HEK293 (cell line): ENCODE data around the gene CEP63.

Source experiments
- CTCF ChIA-PET: fragments of 350-600 bp; formaldehyde crosslinking; extraction: SDS; loops from one replicate; lab custom pipeline; 2021; ENCODE audit warnings: antibody characterized with exemption; lab: Yijun Ruan, JAX
- POLR2A ChIA-PET: fragments of 300-600 bp; formaldehyde crosslinking; extraction: SDS; loops from one replicate; lab custom pipeline; 2020; ENCODE audit warnings: antibody characterized with exemption, inconsistent platforms; lab: Yijun Ruan, JAX
- H3K27ac ChIP-seq: fragments of 200-500 bp; sonication (Bioruptor generic); 2 replicates; pipeline ENCODE4 v1.5.1; 2014; ENCODE audit warnings: low read depth, low read length, control low read depth, inconsistent platforms; ENCODE audit errors: extremely low read depth
- H3K36me3 ChIP-seq, 2 experiments: fragments of 200-500 bp in 1 of 2; sonication (Bioruptor generic) in 1 of 2; 1 replicate in 1 of 2; 2 replicates in 1 of 2; pipeline ENCODE4 v1.5.1; 2014 to 2017; ENCODE audit warnings: inconsistent platforms in 2 of 2, low read length in 2 of 2; ENCODE audit not compliant: control insufficient read depth in 2 of 2, insufficient read depth in 1 of 2
- H3K4me1 ChIP-seq: fragments of 200-500 bp; sonication (Bioruptor generic); 2 replicates; pipeline ENCODE4 v1.5.1; 2014; ENCODE audit warnings: mild to moderate bottlenecking, low read length, inconsistent platforms; ENCODE audit not compliant: control insufficient read depth, insufficient read depth
- H3K4me3 ChIP-seq: 2 replicates; pipeline ENCODE4 v1.5.1; 2011; ENCODE audit warnings: low read depth, mild to moderate bottlenecking, control low read depth, low read length, moderate library complexity
- H3K9me3 ChIP-seq: fragments of 200-500 bp; sonication (Bioruptor generic); 2 replicates; pipeline ENCODE4 v1.5.1; 2014; ENCODE audit warnings: low read depth, low read length, inconsistent platforms; ENCODE audit not compliant: control insufficient read depth, insufficient read depth
- GFI1B ChIP-seq: fragments of 450-650 bp; formaldehyde crosslinking; IDR thresholded peaks from 2 replicates; pipeline ENCODE4 v1.5.1; 2016; ENCODE audit warnings: missing biosample characterization, missing genetic modification characterization
- HOXA7 ChIP-seq: sonication (generic); formaldehyde crosslinking; IDR thresholded peaks from 2 replicates; pipeline ENCODE4 v1.8.1; 2022; ENCODE audit warnings: missing genetic modification reagents, borderline replicate concordance
- HOXC10 ChIP-seq: sonication (generic); formaldehyde crosslinking; IDR thresholded peaks from 2 replicates; pipeline ENCODE4 v1.8.1; 2023; ENCODE audit warnings: mild to moderate bottlenecking, missing genetic modification reagents
- KLF17 ChIP-seq: fragments of 450-650 bp; formaldehyde crosslinking; IDR thresholded peaks from 2 replicates; pipeline ENCODE4 v1.5.1; 2016; ENCODE audit warnings: missing biosample characterization, missing genetic modification characterization
- YY2 ChIP-seq: fragments of 450-650 bp; formaldehyde crosslinking; IDR thresholded peaks from 2 replicates; pipeline ENCODE4 v1.5.1; 2016; ENCODE audit warnings: missing biosample characterization, missing genetic modification characterization
- ZFP69B ChIP-seq: fragments of 450-650 bp; formaldehyde crosslinking; IDR thresholded peaks from 2 replicates; pipeline ENCODE4 v1.5.1; 2016; ENCODE audit warnings: missing biosample characterization, missing genetic modification characterization
- ZNF10 ChIP-seq: fragments of 450-650 bp; formaldehyde crosslinking; IDR thresholded peaks from 2 replicates; pipeline ENCODE4 v1.5.1; 2017; ENCODE audit warnings: missing biosample characterization, missing genetic modification characterization
- ZNF148 ChIP-seq: fragments of 450-650 bp; formaldehyde crosslinking; IDR thresholded peaks from 2 replicates; pipeline ENCODE4 v1.5.0; 2017; ENCODE audit warnings: missing biosample characterization, missing genetic modification characterization, borderline replicate concordance
- ZNF211 ChIP-seq: fragments of 450-650 bp; formaldehyde crosslinking; IDR thresholded peaks from 2 replicates; pipeline ENCODE4 v1.5.1; 2016; ENCODE audit warnings: low read depth, missing biosample characterization, missing genetic modification characterization
- ZNF223 ChIP-seq: fragments of 450-650 bp; formaldehyde crosslinking; IDR thresholded peaks from 2 replicates; pipeline ENCODE4 v1.5.1; 2016; ENCODE audit warnings: missing biosample characterization, missing genetic modification characterization
- ZNF274 ChIP-seq, 2 experiments: fragments of 200-500 bp in 1 of 2; fragments of 450-650 bp in 1 of 2; sonication (Bioruptor generic) in 1 of 2; formaldehyde crosslinking in 1 of 2; IDR thresholded peaks; 2 replicates each; pipeline versions ENCODE4 v1.5.1 to v1.6.1; 2014 to 2016; ENCODE audit warnings: borderline replicate concordance in 1 of 2, inconsistent platforms in 1 of 2, low read length in 1 of 2, missing biosample characterization in 1 of 2, missing genetic modification characterization in 1 of 2
- ZNF426 ChIP-seq: fragments of 450-650 bp; formaldehyde crosslinking; IDR thresholded peaks from 2 replicates; pipeline ENCODE4 v1.5.1; 2017; ENCODE audit warnings: missing biosample characterization, missing genetic modification characterization, mild to moderate bottlenecking, inconsistent platforms, moderate library complexity
- ZNF433 ChIP-seq: fragments of 450-650 bp; formaldehyde crosslinking; IDR thresholded peaks from 2 replicates; pipeline ENCODE4 v1.5.1; 2016; ENCODE audit warnings: missing biosample characterization, missing genetic modification characterization, low read depth
- ZNF561 ChIP-seq: fragments of 450-650 bp; IDR thresholded peaks from 2 replicates; pipeline ENCODE4 v1.5.1; 2018; ENCODE audit warnings: missing biosample characterization, missing genetic modification characterization, borderline replicate concordance
- ZNF701 ChIP-seq: fragments of 450-650 bp; formaldehyde crosslinking; IDR thresholded peaks from 2 replicates; pipeline ENCODE4 v1.5.1; 2016; ENCODE audit warnings: missing biosample characterization, missing genetic modification characterization
- ZXDB ChIP-seq: fragments of 450-650 bp; formaldehyde crosslinking; IDR thresholded peaks from 2 replicates; pipeline ENCODE4 v1.5.1; 2016; ENCODE audit warnings: missing biosample characterization, missing genetic modification characterization
- TF ChIP-seq, protein P1 (sequence below): fragments of 450-650 bp; formaldehyde crosslinking; IDR thresholded peaks from 2 replicates; pipeline ENCODE4 v1.5.1; 2016; ENCODE audit warnings: missing biosample characterization, missing genetic modification characterization, low read depth
- TF ChIP-seq, protein P2 (sequence below): fragments of 450-650 bp; formaldehyde crosslinking; IDR thresholded peaks from 2 replicates; pipeline ENCODE4 v1.5.1; 2016; ENCODE audit warnings: missing biosample characterization, missing genetic modification characterization
- TF ChIP-seq, protein P3 (sequence below): fragments of 450-650 bp; IDR thresholded peaks from 2 replicates; pipeline ENCODE4 v1.5.1; 2018; ENCODE audit warnings: missing biosample characterization, mild to moderate bottlenecking, missing genetic modification characterization
- TF ChIP-seq, protein P4 (sequence below): fragments of 450-650 bp; formaldehyde crosslinking; IDR thresholded peaks from 2 replicates; pipeline ENCODE4 v1.5.1; 2016; ENCODE audit warnings: missing biosample characterization, missing genetic modification characterization

The CEP63 gene

DNA sequence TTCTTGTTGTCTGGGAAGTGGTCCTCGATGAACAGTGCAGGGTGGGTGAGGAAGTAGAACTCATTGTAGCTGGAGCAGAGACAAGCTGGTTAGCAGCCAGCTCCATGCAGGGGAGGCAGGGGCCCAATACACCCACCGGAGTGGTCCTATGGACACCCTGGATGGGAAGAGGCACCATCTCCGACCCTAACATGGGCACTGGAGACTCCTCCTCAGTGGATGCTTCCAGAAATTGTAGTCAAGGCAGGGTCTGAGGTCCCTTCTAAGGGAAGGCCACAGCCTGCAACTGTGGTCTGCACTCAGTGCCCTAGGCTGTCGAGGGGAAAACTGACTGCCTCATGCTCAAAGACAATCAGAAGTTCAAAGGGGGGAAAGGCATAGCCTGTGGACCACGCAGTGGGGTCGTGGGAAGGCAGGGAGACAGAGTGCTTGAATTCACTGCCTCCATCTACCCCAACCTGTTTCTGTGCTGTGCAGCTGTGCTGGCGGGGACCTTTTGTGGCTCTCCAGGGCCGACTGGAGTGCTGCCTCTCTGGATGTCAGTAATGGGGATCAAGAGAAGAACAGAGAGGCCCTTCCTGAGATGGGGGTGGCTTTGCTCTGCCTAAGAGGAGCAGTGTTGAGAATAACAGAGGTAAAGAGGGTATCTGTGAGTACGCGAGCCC, 123.0 kb downstream of the CEP63 start (continued):
- TF ChIP-seq, protein P1, sequence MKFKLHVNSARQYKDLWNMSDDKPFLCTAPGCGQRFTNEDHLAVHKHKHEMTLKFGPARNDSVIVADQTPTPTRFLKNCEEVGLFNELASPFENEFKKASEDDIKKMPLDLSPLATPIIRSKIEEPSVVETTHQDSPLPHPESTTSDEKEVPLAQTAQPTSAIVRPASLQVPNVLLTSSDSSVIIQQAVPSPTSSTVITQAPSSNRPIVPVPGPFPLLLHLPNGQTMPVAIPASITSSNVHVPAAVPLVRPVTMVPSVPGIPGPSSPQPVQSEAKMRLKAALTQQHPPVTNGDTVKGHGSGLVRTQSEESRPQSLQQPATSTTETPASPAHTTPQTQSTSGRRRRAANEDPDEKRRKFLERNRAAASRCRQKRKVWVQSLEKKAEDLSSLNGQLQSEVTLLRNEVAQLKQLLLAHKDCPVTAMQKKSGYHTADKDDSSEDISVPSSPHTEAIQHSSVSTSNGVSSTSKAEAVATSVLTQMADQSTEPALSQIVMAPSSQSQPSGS (tag by site-specific recombination) = no peak
- TF ChIP-seq, protein P2, sequence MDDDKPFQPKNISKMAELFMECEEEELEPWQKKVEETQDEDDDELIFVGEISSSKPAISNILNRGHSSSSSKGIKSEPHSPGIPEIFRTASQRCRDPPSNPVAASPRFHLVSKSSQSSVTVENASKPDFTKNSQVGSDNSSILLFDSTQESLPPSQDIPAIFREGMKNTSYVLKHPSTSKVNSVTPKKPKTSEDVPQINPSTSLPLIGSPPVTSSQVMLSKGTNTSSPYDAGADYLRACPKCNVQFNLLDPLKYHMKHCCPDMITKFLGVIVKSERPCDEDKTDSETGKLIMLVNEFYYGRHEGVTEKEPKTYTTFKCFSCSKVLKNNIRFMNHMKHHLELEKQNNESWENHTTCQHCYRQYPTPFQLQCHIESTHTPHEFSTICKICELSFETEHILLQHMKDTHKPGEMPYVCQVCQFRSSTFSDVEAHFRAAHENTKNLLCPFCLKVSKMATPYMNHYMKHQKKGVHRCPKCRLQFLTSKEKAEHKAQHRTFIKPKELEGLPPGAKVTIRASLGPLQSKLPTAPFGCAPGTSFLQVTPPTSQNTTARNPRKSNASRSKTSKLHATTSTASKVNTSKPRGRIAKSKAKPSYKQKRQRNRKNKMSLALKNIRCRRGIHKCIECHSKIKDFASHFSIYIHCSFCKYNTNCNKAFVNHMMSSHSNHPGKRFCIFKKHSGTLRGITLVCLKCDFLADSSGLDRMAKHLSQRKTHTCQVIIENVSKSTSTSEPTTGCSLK (tag by site-specific recombination) = no peak

- H3K9me3 ChIP-seq = no peaks in the 10 kb centered on the region
- TF ChIP-seq ZNF274 (IDR thresholded peaks at IDR 0.05; ENCODE audit: low read length) (no peak), ZNF274 (tag by site-specific recombination; IDR thresholded peaks at IDR 0.05; ENCODE audit: borderline replicate concordance) (no peak), ZFP69B (tag by site-specific recombination) (no peak), ZNF10 (tag by site-specific recombination) (no peak), ZNF426 (tag by site-specific recombination) (no peak), HOXA7 (CRISPR knock-in tag) (no peak), YY2 (tag by site-specific recombination) (no peak), KLF17 (tag by site-specific recombination) (no peak), ZNF148 (tag by site-specific recombination) (no peak), ZNF223 (tag by site-specific recombination) (no peak), ZNF561 (tag by site-specific recombination) (no peak), GFI1B (no peak), ZNF211 (tag by site-specific recombination) (no peak), HOXC10 (no peak), ZNF701 (tag by site-specific recombination) (no peak), ZXDB (tag by site-specific recombination) (no peak), ZNF433 (tag by site-specific recombination) (no peak)
- TF ChIP-seq, protein P3, sequence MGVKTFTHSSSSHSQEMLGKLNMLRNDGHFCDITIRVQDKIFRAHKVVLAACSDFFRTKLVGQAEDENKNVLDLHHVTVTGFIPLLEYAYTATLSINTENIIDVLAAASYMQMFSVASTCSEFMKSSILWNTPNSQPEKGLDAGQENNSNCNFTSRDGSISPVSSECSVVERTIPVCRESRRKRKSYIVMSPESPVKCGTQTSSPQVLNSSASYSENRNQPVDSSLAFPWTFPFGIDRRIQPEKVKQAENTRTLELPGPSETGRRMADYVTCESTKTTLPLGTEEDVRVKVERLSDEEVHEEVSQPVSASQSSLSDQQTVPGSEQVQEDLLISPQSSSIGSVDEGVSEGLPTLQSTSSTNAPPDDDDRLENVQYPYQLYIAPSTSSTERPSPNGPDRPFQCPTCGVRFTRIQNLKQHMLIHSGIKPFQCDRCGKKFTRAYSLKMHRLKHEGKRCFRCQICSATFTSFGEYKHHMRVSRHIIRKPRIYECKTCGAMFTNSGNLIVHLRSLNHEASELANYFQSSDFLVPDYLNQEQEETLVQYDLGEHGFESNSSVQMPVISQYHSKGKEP (tag by site-specific recombination) = no peak
- TF ChIP-seq, protein P4, sequence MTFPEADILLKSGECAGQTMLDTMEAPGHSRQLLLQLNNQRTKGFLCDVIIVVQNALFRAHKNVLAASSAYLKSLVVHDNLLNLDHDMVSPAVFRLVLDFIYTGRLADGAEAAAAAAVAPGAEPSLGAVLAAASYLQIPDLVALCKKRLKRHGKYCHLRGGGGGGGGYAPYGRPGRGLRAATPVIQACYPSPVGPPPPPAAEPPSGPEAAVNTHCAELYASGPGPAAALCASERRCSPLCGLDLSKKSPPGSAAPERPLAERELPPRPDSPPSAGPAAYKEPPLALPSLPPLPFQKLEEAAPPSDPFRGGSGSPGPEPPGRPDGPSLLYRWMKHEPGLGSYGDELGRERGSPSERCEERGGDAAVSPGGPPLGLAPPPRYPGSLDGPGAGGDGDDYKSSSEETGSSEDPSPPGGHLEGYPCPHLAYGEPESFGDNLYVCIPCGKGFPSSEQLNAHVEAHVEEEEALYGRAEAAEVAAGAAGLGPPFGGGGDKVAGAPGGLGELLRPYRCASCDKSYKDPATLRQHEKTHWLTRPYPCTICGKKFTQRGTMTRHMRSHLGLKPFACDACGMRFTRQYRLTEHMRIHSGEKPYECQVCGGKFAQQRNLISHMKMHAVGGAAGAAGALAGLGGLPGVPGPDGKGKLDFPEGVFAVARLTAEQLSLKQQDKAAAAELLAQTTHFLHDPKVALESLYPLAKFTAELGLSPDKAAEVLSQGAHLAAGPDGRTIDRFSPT (tag by site-specific recombination) = no peak
- POLR2A ChIA-PET = no interaction called here
- no peak overlapping the region for H3K4me3 ChIP-seq
- H3K27ac ChIP-seq = no peak overlapping the region
- H3K4me1 ChIP-seq = no peaks in the 10 kb centered on the region
- CTCF ChIA-PET = interaction anchor here (0.6 to 1.3 kb wide), 2 partner anchors 9 to 782 kb away, joined by 3 to 6 read pairs; no protein-coding TSS in a partner anchor
- no peaks in the 10 kb centered on the region for H3K36me3 ChIP-seq
Measured at GRCh38 chr3:134609821-134610431, 124.1 kb downstream of the CEP63 start.
